Astrocyte (in vitro differentiated cells and primary cell): Measurements from ENCODE around the gene NUP93.

Experiments used
- EZH2 ChIP-seq: IDR thresholded peaks from 2 replicates; pipeline ENCODE4 v1.6.1; 2012; ENCODE audit warnings: mild to moderate bottlenecking, low read length, inconsistent platforms; ENCODE audit not compliant: insufficient read depth
- TF ChIP-seq, protein P1 (sequence below): IDR thresholded peaks from 2 replicates; pipeline ENCODE4 v1.5.1; 2011; ENCODE audit warnings: low read depth, mild to moderate bottlenecking, inconsistent platforms, low read length, moderate library complexity; ENCODE audit not compliant: insufficient read depth

DNA sequence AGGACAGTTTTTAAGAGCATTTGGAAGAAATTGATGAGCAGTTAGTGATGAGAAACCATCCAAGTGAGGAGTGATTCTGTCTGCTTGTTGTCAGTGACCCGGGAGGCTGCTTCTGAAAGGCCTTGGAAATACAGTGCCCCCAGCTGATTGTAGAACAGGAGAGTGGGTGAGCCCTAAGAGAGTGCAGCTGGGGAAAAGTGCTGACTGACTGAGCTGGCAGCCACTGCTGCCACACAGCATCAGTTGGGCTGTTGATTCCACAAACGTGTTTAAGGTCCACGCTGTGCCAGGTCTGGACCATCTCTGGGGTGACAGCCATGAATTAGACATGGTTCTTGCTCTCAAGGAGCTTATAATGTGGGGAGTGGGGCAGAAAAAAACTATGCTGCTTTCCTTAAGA, 18.9 kb downstream of the NUP93 start:
- no peak for TF ChIP-seq EZH2
- TF ChIP-seq, protein P1, sequence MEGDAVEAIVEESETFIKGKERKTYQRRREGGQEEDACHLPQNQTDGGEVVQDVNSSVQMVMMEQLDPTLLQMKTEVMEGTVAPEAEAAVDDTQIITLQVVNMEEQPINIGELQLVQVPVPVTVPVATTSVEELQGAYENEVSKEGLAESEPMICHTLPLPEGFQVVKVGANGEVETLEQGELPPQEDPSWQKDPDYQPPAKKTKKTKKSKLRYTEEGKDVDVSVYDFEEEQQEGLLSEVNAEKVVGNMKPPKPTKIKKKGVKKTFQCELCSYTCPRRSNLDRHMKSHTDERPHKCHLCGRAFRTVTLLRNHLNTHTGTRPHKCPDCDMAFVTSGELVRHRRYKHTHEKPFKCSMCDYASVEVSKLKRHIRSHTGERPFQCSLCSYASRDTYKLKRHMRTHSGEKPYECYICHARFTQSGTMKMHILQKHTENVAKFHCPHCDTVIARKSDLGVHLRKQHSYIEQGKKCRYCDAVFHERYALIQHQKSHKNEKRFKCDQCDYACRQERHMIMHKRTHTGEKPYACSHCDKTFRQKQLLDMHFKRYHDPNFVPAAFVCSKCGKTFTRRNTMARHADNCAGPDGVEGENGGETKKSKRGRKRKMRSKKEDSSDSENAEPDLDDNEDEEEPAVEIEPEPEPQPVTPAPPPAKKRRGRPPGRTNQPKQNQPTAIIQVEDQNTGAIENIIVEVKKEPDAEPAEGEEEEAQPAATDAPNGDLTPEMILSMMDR = no peak
